VCaP (cell line): ENCODE measurements around the gene UNC45A.

ENCODE experiments used
- H3K27ac ChIP-seq: fragments of 450-650 bp; 2 replicates; pipeline ENCODE4 v1.5.1; 2017
- CTCF ChIP-seq: fragments of 450-650 bp; conservative IDR thresholded peaks from 2 replicates; pipeline ENCODE4 v1.5.1; 2017; ENCODE audit warnings: mild to moderate bottlenecking, moderate library complexity

The UNC45A gene

GRCh38 chr15:90929246-90930019 is 5.7 kb upstream of the UNC45A start:
- H3K27ac ChIP-seq, result peak overlapping the region; percentile 94

GRCh38 chr15:90930861-90931574 is 4.1 kb upstream of the UNC45A start:
- peak overlapping the region; percentile 94 for H3K27ac ChIP-seq
- TF ChIP-seq CTCF, result no peak

More at GRCh38 chr15:90929246-90930019, 5.7 kb upstream of the UNC45A start:
- TF ChIP-seq CTCF, result no peak

GRCh38 chr15:90931575-90931827 is 3.6 kb upstream of the UNC45A start:
- peak overlapping the region; percentile 94 for H3K27ac ChIP-seq
- TF ChIP-seq CTCF, result no peak

GRCh38 chr15:90931828-90932659 is 3.0 kb upstream of the UNC45A start, which contains the start of gene HDDC3:
HDDC3 (minus strand) TSS chr15:90932549; CDS start chr15:90932540, 9 bp downstream.
- TF ChIP-seq CTCF, result peak; percentile 99
- peak within 1 kb of the TSS; percentile 94 for H3K27ac ChIP-seq

- H3K27ac ChIP-seq, result peak overlapping the region; percentile 94
- no peak; the same call in 1 of the 2 replicates for TF ChIP-seq CTCF
Observed at GRCh38 chr15:90932660-90932991, 2.5 kb upstream of the UNC45A start.

- H3K27ac ChIP-seq, result peak overlapping the region; percentile 94
- TF ChIP-seq CTCF, result no peak
Observed at GRCh38 chr15:90933301-90933700, 1.8 kb upstream of the UNC45A start.
